T-helper 2 cell treated with Interferon-gamma antibody and Interleukin-4, amounts not matched to agents 5 μg/mL and 100 μg/mL, for 36 hours (primary cell): ENCODE results near the gene NFKB1.
A peak's percentile ranks its signal among the peaks of the same experiment; 100 is the strongest.

Experiments
- DNase-seq: peaks from one replicate; pipeline ENCODE4 v3.0.0; 2021; ENCODE audit warnings: low spot score
- H3K27ac Mint-ChIP-seq: one replicate; pipeline ENCODE4 v1.8.0; 2021; ENCODE audit warnings: mild to moderate bottlenecking, mixed read lengths
- H3K27me3 Mint-ChIP-seq: one replicate; pipeline ENCODE4 v1.8.0; 2021; ENCODE audit warnings: low read depth, mixed read lengths
- H3K36me3 Mint-ChIP-seq: one replicate; pipeline ENCODE4 v1.8.0; 2021; ENCODE audit warnings: low read depth, mixed read lengths
- H3K4me1 Mint-ChIP-seq: one replicate; pipeline ENCODE4 v1.8.0; 2021; ENCODE audit warnings: low read depth, mixed read lengths
- H3K4me3 Mint-ChIP-seq: one replicate; pipeline ENCODE4 v1.8.0; 2022; ENCODE audit warnings: mild to moderate bottlenecking, moderate library complexity, mixed read lengths
- H3K9me3 Mint-ChIP-seq: one replicate; pipeline ENCODE4 v1.8.0; 2021; ENCODE audit warnings: mixed read lengths

NFKB1 gene

DNA sequence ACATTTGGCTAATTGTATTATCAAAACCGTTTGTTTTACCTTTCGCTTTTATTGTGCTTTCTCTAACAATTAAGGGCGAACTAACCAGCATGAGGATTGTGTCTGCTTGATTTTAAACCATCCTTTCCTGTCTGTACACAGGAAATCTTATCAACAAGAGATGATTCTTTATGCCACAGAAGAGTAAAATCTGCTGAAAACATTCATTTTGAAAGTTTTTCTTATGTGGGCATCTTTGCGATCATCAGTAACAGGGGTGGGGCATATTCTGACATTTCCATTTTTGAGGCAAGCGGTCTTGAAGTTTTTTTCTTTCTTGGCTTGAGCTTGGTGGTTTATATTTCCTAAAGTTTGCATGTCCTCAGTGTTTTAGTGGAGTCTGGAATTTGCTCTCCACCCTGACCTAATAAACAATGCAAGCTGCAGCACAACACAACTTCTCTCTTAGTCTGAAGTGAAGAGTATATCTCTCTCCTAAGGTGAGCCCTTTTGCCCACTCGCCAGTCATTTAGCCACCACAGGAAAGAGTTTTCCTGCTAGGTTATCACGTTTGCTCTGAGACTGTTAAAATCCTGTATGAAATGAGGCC lies 26.6 kb downstream of the NFKB1 start:
- peaks cover 68% of the 10 kb centered on the region for H3K4me1 Mint-ChIP-seq
- DNase-seq = peak; percentile 35
- H3K36me3 Mint-ChIP-seq = peaks cover 52% of the 10 kb centered on the region
- no peaks in the 10 kb centered on the region for H3K27me3 Mint-ChIP-seq
- no peaks in the 10 kb centered on the region for H3K9me3 Mint-ChIP-seq
- peak overlapping the region; percentile 87 for H3K27ac Mint-ChIP-seq
- peak overlapping the region; percentile 83 for H3K4me3 Mint-ChIP-seq

- peaks cover 74% of the 10 kb centered on the region for H3K4me1 Mint-ChIP-seq
- H3K27me3 Mint-ChIP-seq = no peaks in the 10 kb centered on the region
- no peaks in the 10 kb centered on the region for H3K9me3 Mint-ChIP-seq
- H3K27ac Mint-ChIP-seq = no peak overlapping the region
- no peak for DNase-seq
- peaks cover 57% of the 10 kb centered on the region for H3K36me3 Mint-ChIP-seq
- no peak overlapping the region for H3K4me3 Mint-ChIP-seq
These were observed 28.8 kb downstream of the NFKB1 start for GRCh38 chr4:102529977-102530376.

DNA sequence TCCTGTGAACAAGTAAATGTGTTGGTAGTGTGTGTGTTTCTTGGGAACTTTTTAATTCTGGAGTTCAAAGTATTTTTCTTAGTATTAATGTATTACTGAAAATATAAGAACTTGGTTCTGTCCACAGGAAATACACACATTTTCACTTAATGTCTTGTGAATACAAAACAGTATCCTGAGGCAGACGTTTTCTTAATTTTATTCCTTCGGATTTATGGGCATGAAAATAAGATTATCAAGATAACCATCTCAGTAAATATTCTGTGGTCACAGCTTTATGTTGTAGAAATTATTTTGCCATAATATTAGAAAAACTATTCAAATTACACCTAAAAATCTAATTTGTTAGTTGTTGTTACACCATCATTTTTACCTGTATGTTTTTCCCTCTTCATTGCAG lies 29.8 kb downstream of the NFKB1 start:
- Mint-ChIP-seq H3K27ac (no peak overlapping the region), H3K4me3 (no peak overlapping the region), H3K9me3 (no peaks in the 10 kb centered on the region), H3K27me3 (no peaks in the 10 kb centered on the region), H3K4me1 (peaks cover 75% of the 10 kb centered on the region), H3K36me3 (peaks cover 50% of the 10 kb centered on the region)
- DNase-seq = no peak

DNA sequence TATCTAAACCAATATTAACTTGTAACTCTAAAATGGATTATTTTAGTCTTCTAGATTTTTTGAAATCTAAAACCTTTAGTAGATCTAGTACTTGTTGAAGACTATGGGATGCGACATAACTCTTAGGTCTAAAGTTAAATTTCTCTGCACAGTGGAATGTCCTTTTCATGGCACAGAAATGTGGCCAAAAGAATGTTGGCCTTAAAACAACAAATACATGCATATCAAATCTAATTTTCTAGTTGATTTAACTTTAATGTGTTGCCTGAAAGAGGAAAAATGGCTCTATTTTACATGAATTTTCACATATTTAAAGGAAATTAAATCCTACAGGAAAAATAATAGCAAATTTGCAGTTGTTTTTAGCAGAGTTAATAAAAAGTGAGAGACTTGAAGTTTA lies 30.3 kb downstream of the NFKB1 start:
- Mint-ChIP-seq H3K4me3 (no peak overlapping the region), H3K4me1 (peaks cover 74% of the 10 kb centered on the region), H3K9me3 (no peaks in the 10 kb centered on the region), H3K27me3 (no peaks in the 10 kb centered on the region), H3K27ac (no peak overlapping the region), H3K36me3 (peaks cover 48% of the 10 kb centered on the region)
- no peak for DNase-seq

DNA sequence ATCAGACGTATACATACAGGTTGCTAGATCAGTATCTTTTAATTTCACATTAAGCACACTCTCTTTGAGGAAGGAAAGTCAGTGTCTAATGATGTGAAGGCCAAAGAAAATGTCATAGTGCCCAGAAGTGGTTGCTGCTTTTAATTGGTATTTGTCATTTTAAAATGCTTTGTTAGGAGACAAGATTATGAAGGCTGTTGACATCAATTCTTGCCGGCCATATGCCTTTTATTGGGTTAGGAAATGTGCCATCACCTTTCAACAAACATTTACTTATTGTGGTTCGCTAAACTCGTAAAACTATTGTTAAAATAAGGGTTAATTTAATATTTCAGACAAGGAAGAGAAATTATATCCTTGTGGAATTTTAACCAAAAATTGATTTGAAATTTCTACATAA lies 32.2 kb downstream of the NFKB1 start:
- Mint-ChIP-seq H3K36me3 (peaks cover 53% of the 10 kb centered on the region), H3K27ac (no peak overlapping the region), H3K27me3 (no peaks in the 10 kb centered on the region), H3K4me3 (no peak overlapping the region), H3K4me1 (peaks cover 59% of the 10 kb centered on the region), H3K9me3 (no peaks in the 10 kb centered on the region)
- DNase-seq = no peak

GRCh38 chr4:102533904-102534303 lies 32.7 kb downstream of the NFKB1 start:
- Mint-ChIP-seq H3K4me1 (peaks cover 54% of the 10 kb centered on the region), H3K27me3 (no peaks in the 10 kb centered on the region), H3K4me3 (no peak overlapping the region), H3K36me3 (peaks cover 53% of the 10 kb centered on the region), H3K9me3 (no peaks in the 10 kb centered on the region), H3K27ac (no peak overlapping the region)
- no peak for DNase-seq

- no peak overlapping the region for H3K4me3 Mint-ChIP-seq
- H3K27ac Mint-ChIP-seq = no peak overlapping the region
- peaks cover 54% of the 10 kb centered on the region for H3K36me3 Mint-ChIP-seq
- no peak for DNase-seq
- no peaks in the 10 kb centered on the region for H3K9me3 Mint-ChIP-seq
- peaks cover 54% of the 10 kb centered on the region for H3K4me1 Mint-ChIP-seq
- H3K27me3 Mint-ChIP-seq = no peaks in the 10 kb centered on the region
These were observed 33.7 kb downstream of the NFKB1 start for GRCh38 chr4:102534845-102535244.

GRCh38 chr4:102535398-102536082 lies 34.4 kb downstream of the NFKB1 start:
- Mint-ChIP-seq H3K36me3 (peaks cover 50% of the 10 kb centered on the region), H3K27ac (no peak overlapping the region), H3K9me3 (no peaks in the 10 kb centered on the region), H3K27me3 (no peaks in the 10 kb centered on the region), H3K4me3 (no peak overlapping the region), H3K4me1 (peaks cover 48% of the 10 kb centered on the region)
- DNase-seq = no peak

GRCh38 chr4:102536768-102537167 lies 35.6 kb downstream of the NFKB1 start:
- no peak for DNase-seq
- H3K9me3 Mint-ChIP-seq = no peaks in the 10 kb centered on the region
- H3K4me1 Mint-ChIP-seq = peaks cover 49% of the 10 kb centered on the region
- H3K27me3 Mint-ChIP-seq = no peaks in the 10 kb centered on the region
- no peak overlapping the region for H3K4me3 Mint-ChIP-seq
- peaks cover 45% of the 10 kb centered on the region for H3K36me3 Mint-ChIP-seq
- no peak overlapping the region for H3K27ac Mint-ChIP-seq

- Mint-ChIP-seq H3K4me3 (no peak overlapping the region), H3K9me3 (no peaks in the 10 kb centered on the region), H3K27me3 (no peaks in the 10 kb centered on the region), H3K36me3 (peaks cover 44% of the 10 kb centered on the region), H3K27ac (no peak overlapping the region), H3K4me1 (peaks cover 49% of the 10 kb centered on the region)
- no peak for DNase-seq
These were observed 36.1 kb downstream of the NFKB1 start for GRCh38 chr4:102537269-102537668.

- Mint-ChIP-seq H3K36me3 (peaks cover 56% of the 10 kb centered on the region), H3K4me3 (no peak overlapping the region)
These were observed 40.5 kb downstream of the NFKB1 start for GRCh38 chr4:102541697-102542096.

GRCh38 chr4:102543030-102543928 lies 42.1 kb downstream of the NFKB1 start:
- H3K27ac Mint-ChIP-seq = no peak overlapping the region
- H3K36me3 Mint-ChIP-seq = peaks cover 59% of the 10 kb centered on the region
- H3K27me3 Mint-ChIP-seq = no peaks in the 10 kb centered on the region
- peaks cover 33% of the 10 kb centered on the region for H3K4me1 Mint-ChIP-seq
- no peak for DNase-seq
- no peaks in the 10 kb centered on the region for H3K9me3 Mint-ChIP-seq
- H3K4me3 Mint-ChIP-seq = no peak overlapping the region

More at GRCh38 chr4:102541697-102542096, 40.5 kb downstream of the NFKB1 start:
- Mint-ChIP-seq H3K27me3 (no peaks in the 10 kb centered on the region), H3K27ac (no peak overlapping the region), H3K9me3 (no peaks in the 10 kb centered on the region), H3K4me1 (peaks cover 26% of the 10 kb centered on the region)
- DNase-seq = no peak

- no peak overlapping the region for H3K27ac Mint-ChIP-seq
- peaks cover 55% of the 10 kb centered on the region for H3K36me3 Mint-ChIP-seq
- no peak for DNase-seq
- H3K4me3 Mint-ChIP-seq = no peak overlapping the region
- H3K4me1 Mint-ChIP-seq = peaks cover 27% of the 10 kb centered on the region
- no peaks in the 10 kb centered on the region for H3K27me3 Mint-ChIP-seq
- H3K9me3 Mint-ChIP-seq = no peaks in the 10 kb centered on the region
These were observed 45.5 kb downstream of the NFKB1 start for GRCh38 chr4:102546635-102547034.

DNA sequence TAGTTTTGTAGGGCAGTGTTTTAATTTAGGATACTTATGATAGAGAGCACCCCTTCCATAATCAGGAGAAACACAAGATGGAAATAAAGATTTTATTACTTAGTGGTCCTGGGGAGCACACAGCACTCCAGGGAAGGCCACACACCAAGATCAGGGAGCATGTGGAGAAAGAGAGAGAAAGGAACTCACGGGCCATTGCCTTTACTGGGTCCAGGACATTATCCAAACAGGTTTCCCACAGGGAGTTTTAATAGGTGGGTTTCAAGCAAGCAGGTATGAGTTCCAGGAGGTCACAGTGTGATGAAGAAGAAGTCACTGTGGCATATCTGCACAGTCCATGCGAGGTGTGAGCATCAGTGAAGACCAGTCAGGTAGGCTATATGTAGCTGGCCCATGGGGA lies 46.8 kb downstream of the NFKB1 start:
- no peaks in the 10 kb centered on the region for H3K27me3 Mint-ChIP-seq
- peaks cover 31% of the 10 kb centered on the region for H3K4me1 Mint-ChIP-seq
- no peaks in the 10 kb centered on the region for H3K9me3 Mint-ChIP-seq
- peaks cover 59% of the 10 kb centered on the region for H3K36me3 Mint-ChIP-seq
- no peak for DNase-seq
- no peak overlapping the region for H3K27ac Mint-ChIP-seq
- no peak overlapping the region for H3K4me3 Mint-ChIP-seq
